SIG-M5 treated with dmso at 0.1 percent for 504 hours (cell line): ENCODE measurements around the gene CERT1.
"Not testable (repeated sequence)": the region's sequence is repeated elsewhere in the genome, so short reads cannot be mapped to it uniquely, and the experiment has no call there.

Experiments used
- DNase-seq: peaks from one replicate; lab custom pipeline; 2025; ENCODE audit not compliant: unreplicated experiment; lab: John Stamatoyannopoulos, UW

The CERT1 gene

DNA sequence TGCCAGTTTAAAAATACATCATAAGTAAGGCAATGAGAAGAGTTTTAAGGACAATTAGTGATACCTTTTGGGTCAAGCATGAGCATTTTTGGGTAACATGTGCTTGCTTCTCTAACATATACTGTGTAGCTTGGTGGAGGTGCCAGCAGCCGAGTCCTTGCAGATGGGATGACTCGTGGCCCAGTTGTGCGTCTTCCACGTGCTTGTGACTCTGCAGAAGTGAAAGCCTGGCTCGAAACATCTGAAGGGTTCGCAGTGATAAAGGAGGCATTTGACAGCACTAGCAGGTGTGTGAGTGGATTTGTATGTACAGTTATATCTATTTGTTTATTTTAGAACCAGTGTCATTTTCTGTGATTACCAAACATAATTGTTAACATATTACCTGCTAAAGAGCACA, 156.2 kb downstream of the CERT1 start:
- DNase-seq, result no peak

DNA sequence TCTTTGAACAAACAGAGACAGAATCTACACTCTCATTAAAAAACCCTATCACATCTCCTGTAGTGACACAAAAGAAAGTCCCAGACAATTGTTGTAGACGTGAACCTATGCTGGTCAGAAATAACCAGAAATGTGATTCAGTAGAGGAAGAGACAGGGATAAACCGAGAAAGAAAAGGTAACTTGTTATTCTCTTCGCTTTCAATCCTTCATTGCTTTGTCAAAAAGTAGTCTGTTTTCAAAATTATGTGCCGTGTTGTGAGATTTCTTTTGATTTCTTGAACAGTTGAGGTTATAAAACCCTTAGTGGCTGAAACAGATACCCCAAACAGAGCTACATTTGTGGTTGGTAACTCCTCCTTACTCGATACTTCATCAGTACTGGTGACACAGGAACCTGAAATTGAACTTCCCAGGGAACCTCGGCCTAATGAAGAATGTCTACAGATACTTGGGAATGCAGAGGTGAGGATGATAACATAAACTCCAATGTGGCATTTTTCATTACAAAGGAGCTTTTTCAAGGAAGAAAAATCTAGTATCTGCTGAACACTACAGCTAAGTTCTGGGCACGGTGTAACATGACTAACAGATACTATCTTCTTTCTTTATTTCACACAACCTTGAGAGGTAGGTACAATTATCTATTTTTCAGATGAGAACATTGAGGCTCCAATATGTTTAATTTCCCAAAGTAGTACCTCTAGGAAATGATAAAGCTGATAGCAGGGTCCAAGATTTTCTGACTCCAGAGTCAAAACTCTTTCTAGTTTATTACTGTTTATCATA, 160.1 kb downstream of the CERT1 start:
- no peak for DNase-seq

DNA sequence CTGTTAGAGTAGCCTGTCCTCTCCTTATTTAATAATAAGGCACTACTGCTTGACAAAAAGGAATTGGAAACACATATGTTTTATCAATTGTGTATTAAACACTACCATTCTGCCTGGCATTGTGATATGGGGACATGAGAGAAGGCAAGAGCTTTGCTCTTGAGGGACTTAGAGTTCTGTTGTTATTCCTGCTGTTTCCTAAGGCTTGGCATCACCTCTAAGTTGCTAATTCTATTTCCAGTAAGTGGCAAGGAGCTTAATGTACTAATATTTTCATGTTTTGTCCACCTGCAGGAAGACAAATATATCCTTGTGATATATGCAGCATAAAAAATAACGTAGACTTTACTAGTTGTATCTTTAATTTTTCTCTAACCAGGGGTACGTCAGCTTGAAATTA, 161.8 kb downstream of the CERT1 start:
- DNase-seq, result no peak

DNA sequence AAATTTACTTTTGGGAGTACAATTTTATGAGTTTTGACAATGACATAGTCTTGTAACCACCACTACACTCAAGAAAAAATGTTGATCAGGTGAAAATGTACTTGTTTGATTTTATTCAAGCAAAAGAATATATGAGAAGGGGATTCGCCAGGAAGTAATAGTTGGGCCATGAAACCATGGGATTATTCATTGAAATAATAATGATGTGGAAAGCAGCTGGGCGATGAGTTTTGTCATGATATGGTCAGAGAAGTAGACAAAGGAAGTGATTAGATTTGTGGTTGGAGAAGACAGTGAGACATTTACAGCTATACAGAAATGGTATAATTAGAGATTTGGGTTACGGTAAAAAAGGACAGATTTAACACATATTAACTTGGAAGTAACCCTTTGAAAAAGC, 163.2 kb downstream of the CERT1 start:
- no peak for DNase-seq

DNA sequence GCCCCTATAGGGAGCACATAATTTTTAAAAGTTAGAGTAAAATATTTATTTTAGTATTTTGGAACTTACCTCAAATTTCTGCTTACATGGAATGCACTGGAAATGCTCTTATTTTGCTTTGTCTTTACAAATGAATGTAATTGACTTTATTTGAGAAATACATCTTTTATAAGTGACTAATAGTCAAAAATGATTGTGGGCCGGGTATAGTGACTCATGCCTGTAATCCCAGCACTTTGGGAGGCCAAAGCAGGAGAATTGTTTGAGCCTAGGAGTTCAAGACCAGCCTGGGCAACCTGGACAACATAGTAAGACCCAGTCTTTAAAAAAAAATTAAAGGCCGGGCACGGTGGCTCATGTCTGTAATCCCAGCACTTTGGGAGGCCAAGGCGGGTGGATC, 168.6 kb downstream of the CERT1 start:
- DNase-seq, result no peak

DNA sequence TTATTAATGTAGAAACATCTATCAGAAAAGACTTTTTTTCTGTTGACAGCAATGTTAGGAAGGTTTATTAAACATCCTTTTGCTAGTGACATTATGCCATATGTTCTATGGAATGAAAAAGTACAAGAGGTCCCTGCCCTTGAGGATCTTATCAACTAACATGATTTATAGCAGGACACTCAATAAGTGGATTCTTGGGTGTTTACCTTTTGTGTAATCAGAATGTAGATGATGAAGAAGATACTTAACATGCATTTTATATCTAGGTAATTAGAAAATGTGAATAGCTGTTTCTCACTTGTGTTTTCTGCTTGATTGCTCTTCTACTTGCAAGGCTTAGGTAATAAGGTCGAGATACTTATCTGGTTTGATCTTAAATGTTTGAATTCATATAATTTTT, 169.5 kb downstream of the CERT1 start:
- DNase-seq, result no peak

DNA sequence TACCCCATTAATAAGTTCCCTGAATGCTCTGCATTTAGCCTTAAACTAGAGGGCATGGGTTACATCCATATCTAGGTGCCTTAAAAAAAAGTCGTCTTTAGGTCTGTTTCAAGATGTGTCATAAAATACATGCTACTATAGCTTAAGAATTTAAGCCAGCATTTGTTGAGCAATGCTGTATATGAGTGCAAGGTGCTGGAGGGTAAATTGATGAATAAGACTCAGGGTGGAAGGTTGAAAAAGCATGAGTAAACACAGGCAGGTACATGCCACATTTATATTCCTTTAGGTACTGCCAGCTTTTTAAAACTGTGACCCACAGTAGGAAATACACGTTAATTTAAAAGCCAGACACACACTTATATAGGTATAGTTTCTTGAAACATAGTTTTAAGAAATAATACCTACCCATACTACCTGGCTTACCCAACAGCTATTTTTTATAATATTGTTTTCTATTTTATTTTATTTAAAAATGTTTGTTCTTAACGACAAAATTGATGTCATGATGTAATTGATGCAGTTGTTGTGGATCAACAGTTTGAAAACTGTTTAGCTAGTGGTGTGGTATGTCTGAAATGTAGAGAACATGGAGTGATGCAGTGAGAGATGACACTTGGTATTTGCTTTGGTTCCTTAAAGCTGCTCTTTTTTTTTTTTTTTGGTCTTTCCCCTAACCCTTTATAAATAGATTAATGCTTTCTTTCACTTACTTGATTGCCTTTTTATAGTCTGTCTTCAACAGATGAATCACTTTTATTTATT, 170.5 kb downstream of the CERT1 start:
- no peak for DNase-seq

DNA sequence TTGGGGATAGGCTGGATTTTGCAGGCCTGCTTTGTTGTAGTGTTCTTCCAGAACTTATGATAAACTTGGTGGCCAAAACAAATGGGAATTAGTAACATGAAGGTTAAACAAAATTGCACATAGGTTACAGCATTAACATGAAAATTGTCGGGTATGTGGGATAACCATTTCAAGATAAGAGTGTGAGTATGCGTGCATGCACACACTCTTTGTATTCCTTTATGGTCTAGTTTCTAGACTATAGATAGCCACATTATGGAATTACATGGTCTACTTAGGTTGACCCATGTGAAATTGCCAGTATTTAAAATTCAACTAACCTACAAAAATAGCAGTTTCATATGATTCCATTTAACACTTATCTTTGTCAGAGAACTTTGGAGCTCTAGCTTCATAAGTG, 173.0 kb downstream of the CERT1 start:
- no peak for DNase-seq

DNA sequence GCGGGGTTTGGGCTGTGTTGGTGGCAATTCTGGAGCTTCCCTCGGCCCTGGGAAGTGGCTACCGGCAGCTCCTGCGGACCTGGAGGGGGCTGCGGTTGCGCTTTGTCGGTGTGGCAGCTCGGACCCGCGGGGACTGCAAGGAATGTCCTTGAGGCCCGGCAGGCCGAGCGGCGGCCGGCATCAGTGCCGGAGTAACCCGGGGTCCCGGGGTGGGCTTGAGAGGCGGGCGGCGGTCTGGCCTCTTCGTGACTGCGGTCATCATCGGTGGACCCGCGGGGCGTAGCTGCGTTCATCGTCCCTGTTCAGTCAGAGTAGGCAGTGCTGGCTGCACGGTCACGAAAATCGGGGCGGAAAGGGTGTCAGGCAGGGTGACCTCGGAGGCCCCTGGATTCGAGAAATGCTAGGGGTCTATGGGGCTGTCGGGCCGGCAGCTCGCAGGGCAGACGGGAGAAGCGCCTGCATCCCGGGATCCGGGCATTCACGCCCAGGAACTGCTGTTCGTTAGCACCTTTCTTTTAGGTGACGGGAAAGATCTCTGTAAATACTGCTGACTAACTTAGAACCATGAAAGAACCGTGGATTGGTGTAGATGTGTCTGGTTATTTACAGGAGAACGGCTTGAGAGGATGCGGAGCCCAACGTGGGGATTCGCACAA, 173.9 kb downstream of the CERT1 start:
- DNase-seq, result peak; percentile 19

DNA sequence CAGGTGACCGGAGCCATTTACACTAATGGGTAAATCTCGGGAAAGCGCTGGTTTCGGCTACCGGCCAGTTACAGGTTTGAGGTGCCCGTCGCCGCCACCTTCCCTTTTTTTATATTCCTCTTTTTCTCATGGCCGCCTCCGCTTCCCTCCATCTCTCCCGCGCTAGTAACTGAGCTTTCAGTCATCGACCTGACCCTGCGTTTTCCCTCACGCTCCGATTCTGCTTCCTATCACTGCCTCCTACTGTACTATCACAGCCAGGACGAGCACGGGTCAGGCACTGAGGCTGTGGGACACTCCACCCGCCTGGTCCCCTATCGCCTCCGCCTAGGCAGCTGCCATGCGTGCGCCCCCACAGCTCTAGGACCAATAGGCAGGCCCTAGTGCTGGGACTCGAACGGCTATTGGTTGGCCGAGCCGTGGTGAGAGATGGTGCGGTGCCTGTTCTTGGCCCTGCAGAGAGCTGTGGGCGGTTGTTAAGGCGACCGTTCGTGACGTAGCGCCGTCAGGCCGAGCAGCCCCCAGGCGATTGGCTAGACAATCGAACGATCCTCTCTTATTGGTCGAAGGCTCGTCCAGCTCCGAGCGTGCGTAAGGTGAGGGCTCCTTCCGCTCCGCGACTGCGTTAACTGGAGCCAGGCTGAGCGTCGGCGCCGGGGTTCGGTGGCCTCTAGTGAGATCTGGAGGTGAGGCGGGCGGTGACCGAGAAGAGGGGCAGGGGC, 174.7 kb downstream of the CERT1 start, which contains the start of gene HMGCR:
TSS of gene HMGCR (plus strand) at position 606 of the 722 bp plus-strand sequence. CDS start 5,386 bp downstream, outside the sequence.
- DNase-seq, result peak; percentile 99

DNA sequence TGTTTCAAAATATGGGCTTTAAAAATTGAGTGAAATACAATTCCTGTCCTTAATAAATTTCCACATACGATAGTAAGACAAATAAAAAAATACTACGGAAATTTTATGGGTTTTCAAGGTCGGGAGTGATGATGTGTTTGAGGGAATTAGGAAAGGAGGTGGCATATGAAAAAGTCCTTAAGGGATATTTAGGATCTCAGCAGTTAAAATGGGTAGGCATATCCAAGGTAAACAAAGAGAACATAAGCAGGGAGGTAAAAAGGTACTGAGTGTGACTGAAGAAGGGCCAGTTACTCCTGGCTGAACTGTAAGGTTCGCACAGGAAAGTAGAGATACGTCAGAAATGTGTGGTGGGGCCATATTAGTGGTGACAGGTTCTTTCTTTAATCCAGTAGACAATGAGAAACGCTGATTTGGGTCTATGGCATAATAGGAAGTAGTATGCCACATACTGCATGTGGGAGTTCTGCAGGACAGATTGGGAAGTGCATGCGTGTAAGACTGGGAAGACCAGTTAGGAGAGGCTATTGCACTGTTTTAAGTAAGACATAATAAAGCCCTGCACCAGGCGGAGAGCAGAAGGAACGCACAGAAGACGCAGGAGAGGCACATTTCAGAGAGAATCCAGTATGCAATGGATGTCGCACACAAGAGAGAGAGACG, 175.3 kb downstream of the CERT1 start:
- DNase-seq, result peak; percentile 69

DNA sequence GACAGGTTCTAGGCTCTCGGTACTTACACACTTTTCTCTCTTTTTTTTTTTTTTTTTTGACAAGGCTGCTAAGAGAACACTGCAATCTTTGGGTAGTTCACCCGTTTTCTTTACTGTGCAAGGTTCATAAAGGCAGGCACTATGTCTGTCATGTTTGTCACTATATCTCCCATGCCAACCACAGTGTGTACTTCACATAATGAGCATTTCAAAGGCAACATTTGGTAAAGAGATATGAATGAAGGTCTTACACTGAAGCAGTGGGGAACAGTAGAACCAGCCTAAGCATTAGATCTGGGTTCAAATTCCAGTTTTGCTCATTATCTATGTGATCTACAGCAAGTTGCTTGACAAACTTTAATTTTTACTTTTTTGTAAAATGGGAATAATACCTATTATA, 175.9 kb downstream of the CERT1 start:
- DNase-seq, result no peak

DNA sequence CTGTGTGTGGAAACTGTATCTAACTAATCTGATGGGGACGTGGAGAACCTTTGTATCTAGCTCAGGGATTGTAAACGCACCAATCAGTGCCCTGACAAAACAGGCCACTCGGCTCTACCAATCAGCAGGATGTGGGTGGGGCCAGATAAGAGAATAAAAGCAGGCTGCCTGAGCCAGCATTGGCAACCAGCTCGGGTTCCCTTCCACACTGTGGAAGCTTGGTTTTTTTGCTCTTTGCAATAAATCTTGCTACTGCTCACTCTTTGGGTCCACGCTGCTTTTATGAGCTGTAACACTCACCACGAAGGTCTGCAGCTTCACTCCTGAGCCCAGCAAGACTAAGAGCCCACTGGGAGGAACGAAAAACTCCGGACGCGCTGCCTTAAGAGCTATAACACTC, 177.0 kb downstream of the CERT1 start:
- DNase-seq, result not testable (repeated sequence)

DNA sequence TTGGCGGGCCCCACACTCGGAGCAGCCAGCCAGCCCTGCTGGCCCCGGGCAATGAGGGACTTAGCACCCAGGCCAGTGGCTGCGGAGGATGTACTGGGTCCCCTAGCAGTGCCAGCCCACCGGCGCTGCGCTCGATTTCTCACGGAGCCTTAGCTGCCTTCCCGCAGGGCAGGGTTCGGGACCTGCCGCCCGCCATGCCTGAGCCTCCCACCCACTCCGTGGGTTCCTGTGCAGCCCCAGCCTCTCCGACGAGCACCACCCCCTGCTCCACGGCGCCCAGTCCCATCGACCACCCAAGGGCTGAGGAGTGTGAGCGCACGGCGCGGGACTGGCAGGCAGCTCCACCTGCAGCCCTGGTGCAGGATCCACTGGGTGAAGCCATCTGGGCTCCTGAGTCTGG, 177.7 kb downstream of the CERT1 start:
- not testable (repeated sequence) for DNase-seq

DNA sequence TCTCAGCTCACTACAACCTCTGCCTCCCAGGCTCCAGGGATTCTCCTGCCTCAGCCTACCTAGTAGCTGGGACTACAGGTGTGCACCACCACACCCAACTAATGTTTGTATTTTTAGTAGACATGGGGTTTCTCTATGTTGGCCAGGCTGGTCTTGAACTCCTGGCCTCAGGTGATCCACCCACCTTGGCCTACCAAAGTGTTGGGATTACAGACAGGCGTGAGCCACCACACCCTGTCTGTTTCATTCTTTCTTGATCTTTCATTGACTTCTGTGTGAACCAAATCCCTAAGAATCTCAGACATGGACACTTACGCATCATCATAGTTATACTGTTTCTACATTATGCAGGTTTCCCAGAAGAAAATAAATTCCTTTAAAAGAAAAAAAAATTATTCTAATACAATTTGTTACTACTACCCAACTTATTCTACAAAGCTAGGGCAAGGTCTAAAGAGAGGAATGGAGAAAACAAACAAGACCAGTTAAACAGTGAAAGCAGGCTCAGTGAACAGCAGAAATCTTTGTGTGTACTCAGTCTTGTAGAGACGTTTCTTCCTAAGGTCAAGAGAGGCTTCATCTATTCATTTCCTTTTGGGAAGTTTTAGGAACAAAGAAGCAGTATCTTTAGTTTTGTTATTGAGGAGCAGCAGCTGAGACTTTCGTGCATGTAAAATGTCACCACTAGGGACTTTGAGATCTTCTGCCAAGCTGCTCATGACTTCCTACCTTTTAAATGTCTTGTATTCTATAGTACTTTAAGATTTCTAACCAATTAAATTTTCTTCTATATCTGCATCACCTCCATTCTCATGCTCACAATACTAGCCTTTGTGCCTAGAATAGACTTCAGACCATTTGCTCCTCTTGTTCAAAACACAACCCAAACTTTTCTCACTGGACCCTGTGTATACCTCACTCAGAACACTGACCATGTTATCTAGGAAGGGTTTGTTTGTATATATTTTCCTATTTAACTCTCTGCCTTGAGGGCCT, 180.0 kb downstream of the CERT1 start:
- no peak for DNase-seq

DNA sequence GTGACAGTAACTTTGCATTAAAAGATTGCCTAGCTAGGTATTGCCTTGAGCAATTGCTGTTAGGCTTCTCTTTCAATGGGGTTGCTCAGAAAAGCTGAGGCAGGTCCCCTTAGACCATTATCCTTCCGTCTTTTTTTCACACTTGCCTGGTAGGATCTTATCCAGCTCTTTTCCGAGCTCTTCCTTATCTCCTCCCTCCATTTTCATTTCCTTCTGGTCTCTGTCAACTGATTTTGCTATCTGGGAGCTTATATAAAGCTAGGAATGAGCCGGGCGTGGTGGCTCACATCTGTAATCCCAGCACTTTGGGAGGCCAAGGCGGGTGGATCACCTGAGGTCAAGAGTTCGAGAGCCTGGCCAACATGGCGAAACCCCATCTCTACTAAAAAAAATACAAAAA, 181.0 kb downstream of the CERT1 start:
- DNase-seq, result no peak
